SHP77 treated with DMSO at 0.1 percent for 48 hours (cell line): Measurements from ENCODE around the gene P2RY2.
"Not testable (repeated sequence)": the region's sequence is repeated elsewhere in the genome, so short reads cannot be mapped to it uniquely, and the experiment has no call there.

Experiments used
- DNase-seq: peaks from one replicate; lab custom pipeline; 2025; lab: John Stamatoyannopoulos, UW

P2RY2 gene

DNA sequence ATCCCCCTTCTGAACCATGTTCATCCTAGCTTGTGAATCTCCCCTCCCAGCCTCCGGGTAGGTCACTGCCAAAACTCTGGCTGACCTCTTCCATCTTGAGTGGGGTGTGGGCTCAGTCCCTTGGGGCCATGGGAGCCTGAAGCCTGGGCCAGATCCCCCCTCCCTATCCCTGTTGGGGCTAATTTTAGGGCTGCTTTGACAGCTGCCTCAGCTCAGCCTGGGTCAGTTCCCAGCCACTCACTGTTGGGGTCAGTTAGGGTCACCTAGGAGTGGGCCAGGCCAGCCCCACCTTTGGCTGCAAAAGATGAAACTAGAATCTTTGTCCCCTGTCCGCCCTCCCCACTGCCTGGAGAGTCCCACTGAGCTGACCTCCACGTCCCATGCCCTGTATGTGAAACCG, 29.8 kb upstream of the P2RY2 start:
- no peak for DNase-seq

DNA sequence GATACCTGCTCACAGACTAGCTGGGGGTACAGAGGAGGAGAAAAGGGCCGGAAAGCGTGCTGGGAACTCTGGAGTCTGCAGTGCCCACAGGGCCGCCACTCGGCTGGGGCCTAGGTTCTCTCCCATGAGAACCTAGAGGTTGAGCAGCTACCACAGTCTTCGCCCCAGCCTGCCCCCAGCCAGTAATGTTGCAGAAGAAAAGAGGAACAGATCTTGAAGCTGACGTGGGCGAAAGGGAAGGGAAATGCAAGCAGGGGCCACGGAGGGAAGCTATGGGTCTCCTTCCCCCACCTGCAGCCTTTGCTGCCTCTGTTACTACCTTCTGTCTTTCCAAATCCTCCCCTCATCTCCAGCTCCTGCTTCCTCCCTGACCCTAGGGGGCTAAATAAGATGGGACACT, 28.8 kb upstream of the P2RY2 start:
- no peak for DNase-seq

DNA sequence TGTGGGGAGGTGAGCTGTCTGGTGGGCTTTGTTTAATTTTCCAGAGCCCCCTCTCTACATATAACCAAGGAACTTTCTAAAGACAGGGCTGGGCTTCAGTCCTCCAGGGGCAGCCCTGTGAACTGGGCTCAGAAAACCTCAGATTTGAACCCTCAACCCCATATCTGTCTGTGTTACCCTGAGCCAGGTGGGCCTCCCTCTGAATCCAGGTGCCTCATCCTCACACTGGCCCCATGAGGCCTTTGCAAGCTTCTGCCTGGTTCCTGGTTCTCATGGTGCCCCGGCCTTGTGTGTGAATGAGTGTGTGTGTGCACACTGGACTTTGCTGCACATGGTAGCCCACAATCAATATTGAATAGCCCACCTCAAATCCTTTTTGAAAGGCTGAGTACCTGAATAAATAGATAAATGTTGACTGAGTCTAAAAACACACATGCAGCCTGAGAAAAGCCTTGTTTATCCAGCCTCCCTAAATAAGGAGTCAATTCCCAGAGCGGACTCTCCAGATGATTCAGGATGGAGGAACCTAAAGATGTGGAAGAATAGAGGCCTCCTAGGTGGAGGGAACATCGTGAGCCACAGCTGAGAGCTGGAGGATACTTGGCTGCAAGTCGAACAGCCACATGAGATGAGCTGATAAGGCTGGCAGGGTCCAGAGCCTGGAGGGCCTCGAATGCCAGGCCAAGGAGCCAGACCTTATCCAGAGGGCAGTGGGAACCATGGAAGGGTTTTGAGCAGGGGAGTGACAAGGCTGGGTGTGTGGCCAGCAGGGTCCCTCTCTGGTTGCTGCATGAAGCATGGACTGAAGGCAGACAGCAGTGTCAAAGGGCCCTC, 28.1 kb upstream of the P2RY2 start:
- no peak for DNase-seq

DNA sequence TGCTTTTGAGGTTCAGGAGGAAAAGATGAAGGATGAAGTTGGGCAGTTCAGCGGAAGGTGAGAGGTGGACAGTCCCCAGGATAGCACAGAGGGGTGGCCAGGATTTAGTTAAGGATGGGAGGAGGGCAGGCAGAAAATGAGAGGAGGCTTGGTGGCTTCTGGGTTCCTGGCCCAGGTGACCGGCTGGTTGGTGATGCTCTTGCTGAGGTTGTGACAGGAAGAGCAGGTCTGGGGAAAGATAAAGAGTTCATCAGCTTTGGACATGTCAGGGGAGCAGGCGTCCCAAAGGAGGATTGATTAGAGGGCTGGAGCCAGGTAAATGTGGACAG, 27.6 kb upstream of the P2RY2 start:
- no peak for DNase-seq

DNA sequence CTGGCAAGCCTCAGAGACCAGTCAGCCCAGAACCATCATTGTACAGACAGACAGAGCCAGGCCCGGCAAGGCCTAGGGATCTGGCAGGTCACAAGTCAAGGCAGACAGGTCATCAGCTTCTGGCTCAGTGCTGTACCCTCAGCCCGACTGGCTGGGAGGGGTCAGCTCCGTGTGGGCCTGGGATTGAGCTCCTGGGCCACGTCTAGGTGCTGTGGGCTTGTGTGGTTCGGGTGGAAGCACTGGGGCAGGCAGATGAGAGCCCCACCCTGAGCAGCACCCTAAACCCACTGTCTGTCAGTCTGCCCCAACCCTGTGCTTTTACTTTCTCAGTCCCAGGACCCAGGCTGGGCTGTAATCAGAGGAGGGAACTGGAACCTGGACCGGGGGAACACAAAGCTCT, 26.9 kb upstream of the P2RY2 start:
- DNase-seq, result no peak

DNA sequence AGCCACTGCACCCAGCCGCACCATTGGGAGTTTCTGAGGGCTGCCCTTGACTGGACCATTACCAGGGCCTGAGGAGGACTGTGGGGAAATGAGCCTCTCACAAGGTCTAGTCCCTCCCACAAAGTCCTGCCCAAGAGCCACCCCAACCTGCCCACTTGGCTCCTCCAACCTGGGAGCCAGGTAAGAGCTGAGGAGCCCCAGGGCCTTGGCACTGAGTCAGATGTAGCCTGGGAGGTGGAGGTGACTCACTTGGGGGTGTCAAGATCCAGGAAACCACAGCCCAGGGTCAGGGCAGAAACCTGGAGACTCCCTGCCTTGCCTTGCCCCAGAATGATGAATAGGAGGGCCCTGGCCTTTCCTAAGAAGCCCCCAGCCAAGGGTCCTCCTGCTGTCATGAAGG, 25.8 kb upstream of the P2RY2 start:
- DNase-seq, result no peak

DNA sequence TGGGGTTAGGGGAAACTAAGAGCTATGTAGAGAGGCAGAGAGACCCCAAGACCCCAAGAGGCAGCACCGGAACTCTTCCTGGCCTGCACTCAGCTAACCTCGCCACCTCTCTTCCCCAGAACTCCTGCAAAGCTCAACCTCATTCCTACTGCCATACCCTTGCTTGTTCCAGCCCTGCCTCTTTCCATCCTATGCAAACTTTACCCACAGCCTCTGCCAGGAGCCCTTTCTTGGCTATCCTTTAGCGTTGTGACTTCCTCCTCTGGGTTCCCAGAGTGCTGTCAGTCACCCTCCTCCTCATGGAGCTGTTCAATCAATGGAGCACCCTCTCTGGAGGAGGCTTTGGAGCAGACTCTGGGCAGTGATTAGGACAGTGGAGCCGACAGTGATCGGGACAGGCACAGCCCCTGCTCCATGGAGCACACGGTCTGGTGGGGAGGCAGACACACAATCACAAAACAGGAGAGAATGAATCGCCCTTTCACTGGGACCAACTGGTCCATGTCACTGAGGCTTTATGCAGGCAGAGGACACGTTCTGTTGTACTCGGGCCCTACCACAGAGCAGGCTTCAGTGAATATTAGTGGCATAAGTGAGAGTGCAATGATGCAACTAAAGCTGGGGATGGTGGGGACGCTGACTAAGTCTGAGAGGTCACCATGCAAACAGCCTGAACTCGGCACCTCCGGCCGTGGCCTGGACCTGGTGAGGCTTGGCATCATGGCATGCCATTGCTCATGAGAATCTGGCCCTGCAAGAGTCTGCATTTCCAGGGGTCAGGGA, 24.6 kb upstream of the P2RY2 start:
- DNase-seq, result no peak

DNA sequence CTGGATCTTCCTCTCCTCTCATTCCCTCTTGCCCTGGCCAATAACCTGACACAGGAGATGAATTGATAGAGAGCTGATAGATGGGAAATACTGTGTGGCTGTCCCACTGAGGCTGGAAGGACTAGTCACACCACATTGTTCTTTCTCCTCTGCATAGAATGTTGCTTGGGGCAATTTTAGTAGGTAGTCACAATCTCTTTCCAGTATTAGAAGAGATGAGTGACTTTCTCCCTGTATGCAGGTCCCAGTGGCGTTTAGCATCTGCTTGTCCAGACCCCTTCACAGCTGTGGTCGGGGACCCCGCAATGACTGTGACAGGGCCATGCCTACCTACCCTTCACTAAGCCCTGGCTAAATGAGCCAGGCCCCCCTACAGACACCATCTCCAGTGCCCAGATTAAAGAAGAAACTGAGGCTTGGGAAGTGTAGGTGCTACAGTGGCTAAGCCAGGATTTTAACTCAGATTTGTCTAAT, 24.0 kb upstream of the P2RY2 start:
- DNase-seq, result no peak

DNA sequence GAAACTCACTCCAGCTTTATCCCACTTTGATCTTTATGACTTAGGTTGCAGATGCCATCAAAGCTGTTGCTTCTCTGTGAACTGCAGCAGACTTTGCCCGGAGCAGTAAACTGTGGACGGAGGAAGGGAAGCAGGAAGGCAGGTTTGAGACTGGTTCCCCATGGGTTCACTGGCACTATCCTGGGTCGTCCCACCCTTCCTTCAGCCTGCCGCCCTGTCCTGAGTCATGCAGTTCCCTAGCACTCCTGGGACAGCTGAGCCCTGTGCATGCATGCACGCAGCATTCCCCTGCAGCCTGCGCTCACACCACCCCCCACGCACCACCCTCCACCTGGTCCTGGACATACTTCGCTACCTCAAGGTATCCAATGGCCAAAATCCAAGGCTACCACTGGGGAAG, 23.5 kb upstream of the P2RY2 start:
- no peak for DNase-seq

DNA sequence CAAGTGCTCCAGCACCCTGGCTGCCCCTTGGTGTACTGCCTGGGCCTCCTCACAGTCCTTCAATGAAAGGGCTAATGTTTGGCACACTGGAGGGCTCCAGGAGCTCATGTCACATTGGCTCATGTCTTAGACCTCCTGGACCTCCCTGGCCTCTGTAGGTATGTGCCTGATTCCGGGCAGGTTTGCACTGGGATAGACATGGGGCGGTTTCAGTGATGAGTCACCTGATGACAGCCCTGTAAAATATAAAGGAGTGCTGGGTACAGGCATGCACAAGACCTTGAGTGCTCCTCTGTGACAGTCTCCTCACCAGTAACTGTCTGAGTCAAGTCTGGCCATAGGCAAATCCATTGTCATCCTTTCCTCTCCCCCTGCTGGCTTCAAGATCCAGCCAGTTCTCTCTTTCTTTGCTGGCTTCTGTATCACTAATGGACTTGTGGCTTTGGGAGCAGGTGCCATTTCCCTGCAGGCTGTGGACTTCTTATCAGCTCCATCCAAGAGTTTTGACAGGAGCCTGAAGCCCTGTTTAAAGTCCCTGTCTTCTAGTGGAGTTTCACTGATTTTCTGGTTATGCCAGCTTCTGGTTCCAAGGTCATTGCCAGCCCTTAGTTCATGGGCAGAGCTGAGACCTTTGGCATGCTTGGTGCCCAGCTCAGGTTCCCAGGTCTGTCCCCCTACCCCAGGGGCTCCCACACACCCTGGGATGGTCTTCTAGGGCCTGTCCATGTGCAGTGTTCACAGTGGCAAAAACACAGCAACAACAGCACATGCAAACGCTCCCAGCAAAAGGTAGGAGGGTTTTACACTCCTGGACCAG, 22.7 kb upstream of the P2RY2 start:
- no peak for DNase-seq

DNA sequence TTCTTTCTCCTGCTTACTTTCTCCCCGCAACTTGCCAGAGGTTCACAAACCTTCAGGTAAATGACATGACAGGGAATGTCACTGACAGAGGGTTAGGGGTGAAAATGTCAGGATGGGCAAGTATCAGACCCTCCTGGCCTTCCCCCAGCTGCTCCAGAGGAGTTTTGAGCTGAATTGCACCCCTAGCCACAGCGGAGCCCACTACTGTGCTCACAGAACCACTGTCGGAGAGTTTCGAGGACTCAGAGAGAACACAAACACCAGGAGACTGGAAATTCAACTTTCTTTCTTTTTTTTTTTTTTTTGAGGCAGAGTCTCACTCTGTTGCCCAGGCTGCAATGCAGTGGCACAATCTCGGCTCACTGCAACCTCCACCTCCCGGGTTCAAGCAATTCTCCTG, 21.5 kb upstream of the P2RY2 start:
- no peak for DNase-seq

DNA sequence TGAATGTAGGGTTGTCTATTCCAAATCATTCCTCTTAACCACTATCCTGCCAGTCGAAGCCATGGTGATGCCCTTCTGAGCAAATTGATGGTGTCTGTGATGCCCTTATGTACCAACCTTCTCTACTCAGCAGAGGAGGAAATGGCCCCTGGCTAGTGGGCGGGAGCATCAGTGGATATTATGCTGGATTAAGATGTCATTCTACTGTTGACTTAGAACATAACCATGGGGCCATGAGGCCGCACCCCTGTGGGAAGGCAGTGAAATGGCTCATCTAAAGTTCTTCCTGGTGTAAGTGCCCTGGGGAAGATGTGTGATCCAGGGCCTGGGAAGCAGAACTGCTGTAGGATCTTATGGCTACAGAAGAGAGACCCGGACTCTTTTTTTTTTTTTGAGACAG, 20.7 kb upstream of the P2RY2 start:
- no peak for DNase-seq

DNA sequence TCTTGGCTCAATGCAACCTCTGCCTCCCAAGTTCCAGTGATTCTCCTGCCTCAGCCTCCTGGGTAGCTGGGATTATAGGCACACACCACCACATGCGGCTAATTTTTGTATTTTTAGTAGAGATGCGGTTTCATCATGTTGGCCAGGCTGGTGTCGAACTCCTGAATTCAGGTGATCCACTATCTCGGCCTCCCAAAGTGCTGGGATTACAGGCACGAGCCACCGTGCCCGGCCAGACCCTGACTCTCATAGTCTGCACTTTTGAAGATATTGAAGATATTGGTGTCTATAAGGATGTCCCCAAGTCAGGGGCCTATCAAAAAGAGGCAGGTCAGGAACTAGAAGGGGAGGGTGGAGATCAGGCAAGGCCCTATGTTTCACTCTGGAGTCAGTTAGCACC, 20.3 kb upstream of the P2RY2 start:
- not testable (repeated sequence) for DNase-seq

DNA sequence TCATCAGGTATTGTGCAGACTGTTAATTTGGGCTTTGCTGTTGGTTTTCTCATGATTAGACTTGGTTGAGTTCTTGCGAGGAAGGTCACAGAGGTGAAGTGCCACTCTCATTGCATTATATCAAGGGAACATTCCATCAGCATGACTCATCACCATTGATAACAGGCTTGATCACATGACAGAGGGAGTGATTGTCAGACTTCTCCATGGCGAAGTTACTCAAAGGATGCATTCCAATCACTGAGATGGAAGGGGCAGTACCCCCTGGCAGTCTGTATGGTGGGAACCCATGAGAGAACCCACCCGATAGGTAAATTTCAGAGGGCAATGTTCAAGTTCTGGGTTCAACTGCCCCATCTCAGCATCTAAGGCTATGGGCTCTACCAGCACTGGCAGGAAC, 19.4 kb upstream of the P2RY2 start:
- DNase-seq, result no peak

DNA sequence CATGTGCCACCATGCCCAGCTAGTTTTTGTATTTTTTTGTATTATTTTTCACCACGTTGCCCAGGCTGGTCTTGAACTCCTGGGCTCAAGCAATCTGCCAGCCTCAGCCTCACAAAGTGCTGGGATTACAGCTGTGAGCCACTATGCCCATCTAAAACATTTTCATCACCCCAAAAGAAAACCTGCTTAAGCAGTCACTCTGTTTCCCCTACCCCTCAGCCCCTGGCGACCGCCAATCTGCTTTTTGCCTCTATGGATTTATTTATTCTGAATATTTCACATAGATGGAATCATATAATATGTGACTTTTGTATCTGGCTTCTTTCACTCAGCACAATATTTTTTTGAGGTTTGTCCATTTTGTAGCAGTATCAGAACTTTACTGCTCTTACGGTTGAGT, 18.6 kb upstream of the P2RY2 start:
- DNase-seq, result no peak

DNA sequence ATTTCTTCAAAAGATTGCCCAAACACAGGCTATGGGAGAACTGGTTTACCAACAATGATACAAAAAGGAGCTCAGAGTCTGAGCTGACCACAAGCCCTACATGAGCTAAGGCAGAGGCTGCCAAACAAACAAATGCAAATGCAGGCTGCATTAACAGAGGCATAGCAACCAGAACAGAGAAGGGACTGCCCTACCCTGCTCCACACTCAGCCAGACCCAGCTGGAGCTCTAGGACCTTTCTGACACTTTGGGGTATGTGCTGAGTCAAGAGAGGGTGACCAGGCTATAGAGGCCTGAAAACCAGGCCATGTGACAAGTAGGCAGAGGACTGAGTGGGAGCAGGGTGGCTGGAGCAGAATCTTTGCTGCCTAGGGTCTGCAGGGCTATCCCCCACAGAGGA, 17.8 kb upstream of the P2RY2 start:
- DNase-seq, result no peak

DNA sequence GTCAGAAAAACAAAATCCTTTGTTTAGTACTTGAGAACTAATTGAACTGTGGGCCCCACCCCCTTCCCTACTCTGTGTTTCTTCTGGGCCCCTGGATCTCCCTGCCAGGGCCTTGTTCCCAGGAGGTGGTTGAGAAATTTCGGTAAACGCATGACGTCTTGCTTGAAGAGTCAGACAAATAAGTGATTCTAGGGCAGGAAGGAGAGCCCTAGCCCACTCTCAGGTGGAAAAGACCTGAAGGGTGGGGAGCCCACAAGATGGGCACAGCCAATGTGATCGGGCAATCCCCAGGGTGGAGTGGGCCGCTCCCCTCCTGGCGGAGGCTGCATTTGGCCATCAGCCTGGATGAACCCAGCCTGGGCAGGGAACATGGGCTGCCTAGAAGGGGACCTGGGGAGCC, 16.8 kb upstream of the P2RY2 start:
- no peak for DNase-seq

DNA sequence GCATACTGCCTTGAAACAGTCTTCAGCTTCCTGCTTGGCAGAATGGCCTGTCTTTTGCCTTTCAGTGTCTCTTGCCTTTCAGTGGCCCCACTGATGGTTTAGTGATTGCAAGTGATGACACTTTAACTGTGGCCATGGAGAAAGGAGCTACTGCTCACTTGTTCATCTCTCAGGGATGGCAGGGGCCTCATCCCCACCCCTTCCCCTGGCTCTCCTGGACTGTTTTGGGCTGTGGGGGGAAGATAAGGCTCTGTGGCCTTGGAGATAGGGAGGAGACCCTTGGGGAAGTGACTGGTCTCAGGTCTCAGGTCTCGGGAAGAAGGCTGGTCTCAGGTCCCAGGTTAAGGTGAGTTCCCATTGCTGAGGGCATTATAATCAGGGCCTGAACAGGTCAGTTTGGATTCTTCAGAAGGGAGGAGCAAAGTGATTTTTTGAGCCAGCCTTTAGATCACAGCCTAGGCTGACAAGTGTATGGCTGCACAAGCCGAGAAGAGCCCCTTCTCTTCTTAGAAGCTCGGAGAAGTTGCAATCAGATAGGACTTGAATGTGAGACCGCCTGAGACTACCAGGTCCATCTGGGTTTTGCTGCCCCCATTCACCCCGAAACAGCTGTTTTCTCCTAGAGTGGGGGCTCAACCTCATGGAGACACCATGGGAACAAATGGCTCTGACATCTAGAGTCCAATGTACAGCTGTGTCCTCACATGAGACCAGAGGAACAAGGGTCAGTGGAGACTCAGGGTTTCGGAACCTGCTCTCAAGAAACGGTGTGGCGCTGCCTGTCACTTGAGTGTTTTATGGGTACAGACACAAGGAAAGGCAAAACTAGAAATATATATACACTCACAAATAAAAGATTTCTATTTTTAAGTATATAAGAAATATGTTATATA, 15.9 kb upstream of the P2RY2 start:
- no peak for DNase-seq

DNA sequence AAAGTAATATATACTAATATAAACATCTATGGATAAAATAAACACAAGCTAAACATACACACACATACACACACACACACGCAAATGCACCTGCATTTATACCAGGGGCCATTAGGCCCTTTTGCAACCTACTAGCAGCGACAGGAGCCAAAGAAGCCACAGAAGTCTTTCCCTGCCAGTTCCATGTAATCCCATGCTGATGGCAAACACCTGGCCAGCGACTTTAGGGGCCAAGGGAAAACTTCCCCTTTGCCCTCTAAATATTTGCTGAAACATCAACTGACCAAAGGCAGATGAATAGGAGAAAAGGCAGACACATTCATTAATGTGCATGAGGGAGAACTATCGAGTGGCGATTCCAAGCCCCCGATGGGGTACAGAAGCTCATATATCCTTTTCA, 14.8 kb upstream of the P2RY2 start:
- DNase-seq, result no peak

DNA sequence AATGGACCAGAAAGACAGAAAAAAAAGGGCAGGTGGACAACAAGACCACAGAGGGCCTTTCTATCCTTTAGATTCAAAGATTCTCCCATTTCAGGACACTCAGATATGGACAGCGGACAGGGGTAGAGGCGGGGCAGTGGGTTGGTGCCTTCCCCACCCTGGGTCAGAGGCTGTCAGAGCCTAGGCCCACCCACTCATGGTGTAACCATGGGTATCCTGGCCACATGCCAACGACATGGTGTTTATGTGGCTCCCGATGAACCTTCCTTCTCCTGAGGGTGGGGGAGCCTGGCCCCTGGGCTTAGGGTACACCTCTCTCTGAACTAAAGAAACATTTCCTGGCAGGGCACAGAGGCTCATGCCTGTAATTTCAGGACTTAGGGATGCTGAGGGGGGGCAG, 14.3 kb upstream of the P2RY2 start:
- no peak for DNase-seq

DNA sequence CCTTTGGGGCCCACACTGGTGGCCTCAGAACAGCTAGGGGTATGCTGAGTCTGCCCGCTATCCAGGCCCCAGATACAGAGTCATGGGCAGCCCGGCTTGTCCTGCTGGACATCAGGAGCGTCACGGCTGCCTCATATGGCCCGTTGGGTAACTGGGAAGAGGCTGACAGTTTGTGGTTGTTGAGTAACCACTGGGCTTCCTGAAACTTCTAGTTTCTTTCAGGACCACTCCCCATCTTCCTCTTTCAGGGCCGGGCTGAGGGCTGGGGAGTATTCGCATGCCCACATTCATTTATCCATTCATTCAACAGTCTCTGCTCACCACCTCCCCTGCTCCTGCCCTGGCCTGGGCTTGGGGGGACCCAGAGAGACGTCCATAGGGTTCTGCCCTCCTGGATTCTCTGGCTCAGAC, 13.4 kb upstream of the P2RY2 start:
- no peak for DNase-seq
